Glomerular visceral epithelial cell (primary cell): Measurements from ENCODE around the gene OSBPL9.
"Not testable (repeated sequence)": the region's sequence is repeated elsewhere in the genome, so short reads cannot be mapped to it uniquely, and the experiment has no call there.

Source experiments
- DNase-seq: peaks from one replicate; pipeline ENCODE4 v3.0.0-alpha.2; 2016; ENCODE audit errors: extremely low spot score

The OSBPL9 gene

DNA sequence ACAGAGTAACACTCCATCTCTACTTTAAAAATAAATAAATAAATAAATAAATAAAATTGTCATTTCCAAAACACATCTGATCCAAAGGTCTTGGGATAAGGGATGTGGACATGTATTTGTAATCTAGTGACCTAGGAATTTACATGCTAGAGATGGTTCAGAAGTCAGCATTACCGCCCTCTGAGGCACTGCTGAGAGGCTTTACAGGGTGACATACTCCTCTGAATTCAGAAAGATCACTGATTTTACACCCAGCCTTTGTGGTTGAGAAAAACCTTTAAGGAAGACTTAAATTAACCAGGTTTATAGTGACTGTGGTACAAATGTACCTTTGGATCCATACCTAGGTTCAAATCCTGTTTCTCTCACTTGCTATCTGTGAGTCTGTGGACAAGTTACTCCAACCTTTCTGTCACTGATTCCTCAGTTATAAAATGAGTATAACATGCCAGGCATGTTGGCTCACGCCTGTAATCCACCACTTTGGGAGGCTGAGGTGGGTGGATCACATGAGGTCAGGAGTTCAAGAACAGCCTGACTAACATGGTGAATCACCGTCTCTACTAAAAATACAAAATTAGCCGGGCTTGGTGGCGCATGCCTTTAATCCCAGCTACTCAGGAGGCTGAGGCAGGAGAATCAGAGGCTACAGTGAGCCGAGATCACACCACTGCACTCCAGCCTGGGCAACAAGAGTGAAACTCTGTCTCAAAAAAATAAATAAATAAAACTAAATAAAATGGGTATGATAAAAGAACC is 20.1 kb downstream of the OSBPL9 start:
- peak; percentile 86 for DNase-seq

DNA sequence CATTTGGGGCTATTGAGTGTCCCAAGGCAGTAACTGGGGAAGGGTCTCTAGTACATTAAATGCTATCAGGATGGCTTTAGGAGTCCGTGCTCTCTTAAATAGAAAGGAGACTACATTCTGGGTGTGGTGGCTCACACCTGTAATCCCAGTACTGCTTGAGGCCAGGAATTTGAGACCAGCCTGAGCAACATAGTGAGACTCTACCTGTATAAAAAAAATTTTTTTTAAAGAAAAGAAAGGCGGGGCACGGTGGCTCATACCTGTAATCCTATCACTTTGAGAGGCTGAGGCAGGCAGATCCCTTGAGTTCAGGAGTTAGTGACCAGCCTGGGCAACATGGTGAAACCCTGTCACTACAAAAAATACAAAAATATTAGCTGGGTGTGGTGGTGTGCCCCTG is 21.5 kb downstream of the OSBPL9 start:
- no peak for DNase-seq

DNA sequence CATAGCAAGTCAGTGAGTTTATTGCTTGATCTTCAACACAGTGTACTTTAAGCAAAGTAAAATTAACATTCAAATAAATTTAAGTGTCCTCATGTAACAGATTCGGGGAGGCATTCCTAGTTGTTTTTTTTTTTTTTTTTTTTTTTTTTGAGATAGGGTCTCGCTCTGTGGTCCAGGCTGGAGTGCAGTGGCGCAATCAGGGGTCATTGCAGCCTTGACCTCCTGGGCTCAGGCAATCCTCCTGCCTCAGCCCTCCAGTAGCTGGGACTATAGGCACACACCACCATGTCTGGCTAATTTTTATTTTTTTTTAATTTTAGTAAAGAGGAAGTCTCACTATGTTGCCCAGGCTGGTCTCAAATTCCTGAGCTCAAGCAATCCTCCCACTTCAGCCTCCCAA is 22.8 kb downstream of the OSBPL9 start:
- no peak for DNase-seq

DNA sequence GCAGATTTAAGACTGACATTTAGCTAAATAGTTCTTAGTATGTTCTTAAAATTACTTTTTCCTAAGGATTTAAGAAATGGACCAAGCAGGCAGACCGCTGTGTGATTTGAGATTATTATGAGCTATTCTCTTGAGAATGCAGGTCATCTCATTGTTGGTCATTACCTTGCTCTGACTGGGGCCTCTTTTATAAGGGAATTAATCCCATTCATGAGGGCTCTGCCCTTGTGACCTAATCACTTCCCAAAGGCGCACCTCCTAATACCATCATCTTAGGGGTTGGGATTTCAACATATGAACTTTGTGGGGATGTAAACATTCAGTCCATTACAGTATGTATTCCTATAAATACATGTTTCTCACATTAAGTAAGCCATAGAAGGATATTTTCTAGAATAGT is 24.2 kb downstream of the OSBPL9 start:
- no peak for DNase-seq

DNA sequence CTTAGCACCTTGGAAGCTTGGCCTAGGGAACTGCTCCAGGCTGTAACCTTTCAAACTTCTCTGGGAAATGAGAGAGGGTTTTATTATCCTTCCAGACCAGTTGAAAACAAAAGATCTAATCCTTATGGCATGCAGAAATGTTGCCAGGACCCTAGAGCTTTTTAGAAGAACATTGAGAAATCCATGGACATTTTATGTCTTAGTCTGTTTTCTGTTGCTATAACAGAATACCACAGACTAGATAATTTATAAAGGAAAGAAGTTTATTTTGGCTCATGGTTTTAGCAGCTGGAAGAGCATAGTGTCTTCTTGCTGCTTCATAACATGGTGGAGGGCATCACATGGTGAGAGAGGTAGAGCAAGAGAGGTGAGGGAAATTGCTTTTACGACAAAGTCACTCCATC is 25.8 kb downstream of the OSBPL9 start:
- peak; percentile 78 for DNase-seq

DNA sequence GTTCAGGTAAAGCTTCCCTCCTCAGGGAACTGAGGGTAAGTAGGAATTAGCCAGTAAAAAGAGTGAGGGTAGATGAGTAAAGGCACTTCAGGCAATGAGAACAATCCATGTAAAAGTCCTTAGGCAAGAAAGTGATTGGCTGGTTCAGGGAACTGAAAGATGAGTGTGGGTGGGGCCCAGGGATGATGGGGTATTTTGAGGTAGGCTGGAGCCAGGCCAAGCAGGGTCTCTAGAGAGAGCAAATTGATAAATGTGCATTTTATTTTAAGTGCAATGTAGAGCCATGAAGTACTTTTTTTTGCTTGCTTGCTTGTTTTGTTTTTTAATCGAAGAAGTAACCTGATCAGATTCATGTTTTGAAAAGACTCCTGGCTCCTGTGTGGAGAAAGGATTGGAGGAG is 26.5 kb downstream of the OSBPL9 start:
- no peak for DNase-seq

DNA sequence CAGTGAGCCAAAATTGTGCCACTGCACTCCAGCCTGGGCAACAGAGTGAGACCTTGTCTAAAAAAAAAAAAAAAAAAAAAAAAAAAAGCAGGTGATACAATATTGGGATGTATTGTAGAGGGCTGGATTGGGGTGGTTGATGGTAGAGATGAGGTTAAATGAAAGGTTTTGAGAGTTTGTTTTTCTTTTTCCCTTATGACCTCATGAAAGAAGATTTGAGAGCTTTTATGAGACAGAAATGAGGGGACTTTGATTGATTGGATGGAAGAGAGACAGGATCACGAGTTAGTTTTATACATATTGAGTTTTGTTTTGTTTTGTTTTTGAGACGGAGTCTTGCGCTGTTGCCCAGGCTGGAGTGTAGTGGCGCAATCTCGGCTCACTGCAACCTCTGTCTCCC is 27.1 kb downstream of the OSBPL9 start:
- DNase-seq, result no peak

DNA sequence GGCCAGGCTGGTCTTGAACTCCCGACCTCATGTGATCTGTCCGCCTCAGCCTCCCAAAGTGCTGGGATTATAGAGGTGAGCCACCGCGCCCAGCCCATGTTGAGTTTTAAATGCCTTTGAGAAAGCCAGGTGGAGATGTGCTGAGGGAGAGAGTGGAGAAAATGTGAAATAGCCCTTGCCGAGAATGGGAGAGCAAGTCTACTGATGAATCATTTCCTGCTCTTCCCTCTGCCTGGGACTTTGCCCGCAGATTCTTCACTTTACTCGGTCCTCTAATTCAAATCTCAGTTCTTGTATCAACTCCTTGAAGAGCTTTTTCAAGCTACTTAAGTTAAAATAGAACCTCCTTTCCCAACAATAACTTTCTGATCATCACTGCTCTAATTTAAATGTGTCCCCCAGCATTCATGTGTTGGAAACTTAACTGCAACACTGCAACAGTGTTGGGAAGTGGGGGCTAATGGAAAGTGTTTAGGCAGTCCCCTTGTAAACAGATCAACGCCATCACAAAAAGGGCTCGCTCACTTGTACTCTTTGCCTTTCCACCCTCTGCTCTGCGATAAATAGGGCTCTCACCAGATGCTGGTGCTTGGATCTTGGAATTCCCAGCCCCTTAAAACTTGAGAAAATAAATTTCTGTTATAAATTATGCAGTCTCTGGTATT is 27.8 kb downstream of the OSBPL9 start:
- peak; percentile 77 for DNase-seq

DNA sequence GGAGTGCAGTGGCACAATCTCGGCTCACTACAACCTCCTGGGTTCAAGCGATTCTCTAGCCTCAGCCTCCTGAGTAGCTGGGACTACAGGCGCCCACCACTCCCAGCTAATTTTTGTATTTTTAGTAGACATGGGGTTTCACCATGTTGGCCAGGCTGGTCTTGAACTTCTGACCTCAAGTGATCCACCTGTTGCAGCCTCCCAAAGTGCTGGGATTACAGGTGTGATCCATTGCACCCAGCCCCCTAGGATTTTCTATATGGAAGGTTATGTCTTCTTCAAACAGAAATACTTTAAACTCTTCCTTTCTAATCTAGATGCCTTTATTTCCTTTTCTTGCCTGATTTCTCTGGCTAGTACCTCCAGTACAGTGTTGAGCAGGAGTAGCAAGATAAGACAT is 29.7 kb downstream of the OSBPL9 start:
- DNase-seq, result not testable (repeated sequence)

DNA sequence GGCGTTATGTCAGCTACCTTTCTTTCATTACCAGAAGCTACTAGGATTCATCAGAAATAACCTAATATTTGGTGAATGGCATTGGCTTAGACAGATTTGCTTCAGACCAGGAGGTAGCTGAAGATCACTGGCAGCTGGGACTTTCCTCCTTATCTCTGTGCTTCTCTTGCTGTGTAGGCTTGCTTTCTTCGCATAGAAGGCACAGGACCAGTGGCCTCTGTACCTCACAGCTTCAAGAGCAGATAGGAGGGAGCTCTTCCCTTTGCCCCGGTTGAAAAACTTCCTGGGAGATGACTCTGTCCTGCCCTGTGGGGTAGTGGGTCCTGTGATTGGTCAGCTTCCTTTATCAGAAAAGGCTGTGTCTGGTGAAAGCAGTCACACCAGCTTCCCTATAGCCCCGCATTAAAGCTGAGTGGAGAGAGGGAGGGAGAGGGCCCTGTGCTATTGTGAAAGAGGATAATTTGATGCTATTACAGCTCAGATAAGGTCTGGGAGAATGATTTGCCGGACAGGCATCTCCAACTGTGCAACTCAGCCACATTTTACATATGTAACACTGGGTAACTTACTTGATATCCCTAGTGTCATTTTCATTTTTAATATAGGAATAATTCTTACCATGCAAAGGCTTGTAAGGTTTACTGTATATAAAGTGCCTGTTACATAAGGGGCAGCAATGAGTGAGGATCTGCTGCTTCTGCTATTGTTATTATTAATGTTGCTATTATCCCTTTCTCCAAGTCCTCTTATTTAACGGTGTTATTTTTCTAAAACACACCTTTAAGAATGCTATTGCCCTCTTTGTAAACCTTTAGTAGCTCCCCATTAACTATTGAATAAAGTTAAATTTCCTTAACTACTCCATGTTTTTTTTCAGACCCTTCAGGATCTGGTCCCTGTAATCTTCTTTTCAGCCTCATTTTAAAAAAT is 31.6 kb downstream of the OSBPL9 start:
- peak; percentile 79 for DNase-seq

DNA sequence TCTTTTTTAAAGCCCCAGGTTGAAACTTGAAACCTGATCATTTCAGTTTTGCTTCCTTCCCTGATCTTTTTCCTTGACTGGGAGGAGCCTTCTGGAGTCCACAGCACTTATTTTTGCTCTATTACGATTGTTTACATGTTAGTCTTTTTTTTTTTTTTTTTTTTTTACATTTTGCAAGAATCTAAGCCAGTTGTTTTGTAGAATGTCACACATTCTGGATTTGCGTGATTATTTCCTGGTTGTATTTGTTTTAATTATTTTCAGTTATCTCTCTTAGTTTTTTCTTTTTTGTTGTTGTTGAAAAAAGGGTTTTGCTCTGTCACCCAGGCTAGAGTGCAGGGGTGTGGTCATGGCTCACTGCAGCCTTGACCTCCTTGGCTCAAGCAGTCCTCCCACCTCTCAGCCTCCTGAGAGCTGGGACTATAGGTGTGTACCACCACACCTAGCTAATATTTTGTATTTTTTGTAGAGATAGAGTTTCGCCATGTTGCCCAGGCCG is 32.8 kb downstream of the OSBPL9 start:
- no peak for DNase-seq

DNA sequence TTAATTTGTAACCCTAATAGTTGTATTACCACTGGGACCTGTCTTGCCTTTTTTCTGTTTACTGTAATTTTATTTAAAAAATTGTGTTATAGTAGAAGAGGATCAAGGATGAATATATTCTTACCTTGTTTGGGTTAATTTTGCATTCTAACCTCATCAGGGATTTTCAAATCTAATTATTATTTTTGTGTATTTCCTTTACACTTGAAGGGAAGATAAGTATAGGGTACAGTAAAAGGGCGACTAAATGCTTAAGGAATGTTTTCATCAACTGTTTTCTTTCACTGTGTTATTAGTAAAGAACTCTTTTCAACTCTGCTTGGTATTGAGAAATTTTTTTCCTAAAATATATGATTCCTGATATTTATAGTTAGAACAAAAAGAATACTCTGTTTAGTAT is 33.3 kb downstream of the OSBPL9 start:
- no peak for DNase-seq

DNA sequence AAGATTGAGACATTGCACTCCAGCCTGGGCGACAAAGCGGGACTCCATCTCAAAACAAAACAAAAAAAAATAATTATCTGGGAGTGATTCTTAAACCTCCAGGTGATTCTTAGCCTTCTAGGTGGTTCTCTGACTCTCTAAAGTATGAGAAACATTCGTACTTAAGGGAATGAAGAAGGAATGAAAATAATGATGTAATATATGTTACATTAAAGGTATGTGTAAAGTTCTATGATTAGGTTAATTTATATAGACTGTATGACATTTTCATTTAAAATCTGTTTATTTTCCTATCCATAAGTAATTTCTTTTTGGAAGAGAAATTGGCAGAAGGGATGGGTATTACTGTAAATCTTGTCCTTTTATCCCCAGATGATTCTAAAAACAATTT is 34.7 kb downstream of the OSBPL9 start:
- no peak for DNase-seq

DNA sequence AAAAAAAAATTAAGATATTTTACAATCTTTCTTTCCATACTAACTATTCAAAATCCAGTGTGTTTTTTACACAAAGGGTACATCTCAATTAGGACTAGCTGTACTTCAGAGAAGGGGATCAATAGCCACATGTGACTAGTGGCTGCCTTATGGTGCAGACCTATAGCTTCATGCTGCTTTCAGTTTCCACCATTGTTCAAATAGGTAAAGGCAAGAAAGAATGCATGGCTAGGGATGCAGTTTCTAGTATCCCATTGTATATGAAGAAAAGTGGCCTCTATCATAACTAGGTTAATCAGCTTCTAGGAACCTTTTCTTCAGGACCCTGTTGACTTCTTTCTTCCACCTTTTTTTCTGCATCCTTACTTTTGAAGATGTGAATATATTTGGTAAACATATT is 35.7 kb downstream of the OSBPL9 start:
- no peak for DNase-seq

DNA sequence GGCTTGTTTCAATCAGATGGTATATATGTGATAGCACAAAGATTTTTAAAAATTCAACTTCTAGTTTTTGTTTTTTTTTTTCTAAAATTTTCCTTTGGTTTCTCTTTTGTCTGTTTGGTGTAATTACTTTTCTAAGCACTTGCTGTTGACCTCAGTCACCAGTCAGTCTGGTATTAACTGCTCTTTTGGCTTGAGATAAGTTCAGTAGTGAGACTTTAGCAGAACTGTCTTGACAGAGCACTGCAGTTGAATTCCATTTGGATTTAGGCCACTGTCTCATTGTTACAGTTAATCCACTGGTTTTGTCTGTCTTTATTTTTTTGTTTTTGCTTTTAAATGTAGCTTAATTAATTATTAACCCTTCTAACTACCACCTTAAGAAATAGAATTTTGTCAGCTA is 36.2 kb downstream of the OSBPL9 start:
- no peak for DNase-seq

DNA sequence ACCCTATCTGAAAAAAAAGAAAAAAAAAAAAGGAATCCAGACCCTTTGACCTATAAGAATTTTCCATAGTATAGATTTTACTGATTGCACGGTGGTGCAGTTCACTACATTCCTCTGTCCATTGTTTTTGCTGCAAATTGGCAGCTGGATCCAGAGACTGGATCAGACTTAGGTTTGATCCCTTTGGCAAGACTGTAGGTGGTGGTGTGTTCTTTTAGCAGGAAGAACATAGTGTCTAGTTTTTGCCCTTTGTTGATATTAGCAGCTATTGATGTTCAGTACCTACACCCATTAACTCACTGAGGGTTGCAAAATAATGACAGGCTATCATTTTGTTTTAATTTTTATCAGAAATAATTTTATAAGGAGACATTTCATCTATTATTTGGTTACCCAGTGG is 37.1 kb downstream of the OSBPL9 start:
- DNase-seq, result no peak

DNA sequence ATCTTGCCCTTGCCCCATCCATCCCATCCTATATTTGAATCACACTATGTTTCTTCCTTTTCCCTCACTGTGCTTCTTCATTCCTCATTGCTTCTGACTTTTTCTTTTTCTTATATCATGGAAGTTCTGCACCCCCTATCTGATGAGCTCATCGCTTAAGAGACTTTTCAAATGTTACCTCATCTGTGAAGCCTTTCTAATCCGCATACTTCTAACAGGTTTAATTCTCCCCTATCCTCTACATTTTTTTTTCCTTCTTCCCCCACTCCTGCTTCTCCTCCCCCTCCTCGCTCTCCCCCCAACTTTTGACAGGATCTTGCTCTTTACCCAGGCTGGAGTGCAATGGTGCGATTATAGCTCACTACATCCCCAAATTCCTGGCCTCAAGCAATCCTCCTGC is 39.5 kb downstream of the OSBPL9 start:
- no peak for DNase-seq

DNA sequence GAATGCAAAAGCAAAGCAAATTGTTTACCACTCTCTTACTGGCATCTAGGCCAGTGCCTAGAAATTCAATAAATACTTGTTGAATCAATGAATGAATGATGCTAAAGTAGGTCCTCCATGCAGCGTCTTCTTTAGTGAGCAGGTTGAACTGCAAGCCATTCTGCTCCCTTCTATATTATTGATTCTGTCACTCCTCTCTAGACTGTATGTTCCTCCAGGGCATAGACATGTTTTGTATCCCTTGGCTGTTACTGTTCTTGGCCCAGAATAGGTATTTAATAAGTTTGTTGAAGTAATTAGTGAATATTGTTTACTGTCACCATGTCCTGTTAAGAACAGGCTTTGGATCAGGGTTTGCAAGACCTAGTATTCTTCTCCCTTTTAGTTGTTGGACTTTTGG is 43.7 kb downstream of the OSBPL9 start:
- no peak for DNase-seq

DNA sequence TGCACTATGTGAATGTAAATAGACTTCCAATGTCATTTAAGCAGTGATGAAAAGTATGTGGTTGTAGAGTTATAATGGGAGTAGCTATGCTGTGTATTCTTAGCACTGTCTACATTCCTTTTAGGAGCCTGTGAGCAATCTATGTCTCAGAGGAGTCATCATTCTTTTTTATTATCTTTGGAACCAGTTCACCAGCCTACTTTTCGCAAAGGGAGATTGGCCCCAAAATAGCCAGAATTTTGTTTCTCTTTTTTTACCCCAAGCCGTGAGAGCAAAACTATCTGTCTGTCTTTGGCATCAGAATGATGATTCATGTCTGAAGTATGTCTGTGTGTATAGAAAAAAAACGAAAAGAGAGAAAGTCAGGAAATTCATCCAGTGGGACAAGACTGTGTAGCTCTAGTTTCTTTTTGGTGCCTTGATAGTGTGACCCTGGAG is 44.2 kb downstream of the OSBPL9 start:
- peak; percentile 93 for DNase-seq

DNA sequence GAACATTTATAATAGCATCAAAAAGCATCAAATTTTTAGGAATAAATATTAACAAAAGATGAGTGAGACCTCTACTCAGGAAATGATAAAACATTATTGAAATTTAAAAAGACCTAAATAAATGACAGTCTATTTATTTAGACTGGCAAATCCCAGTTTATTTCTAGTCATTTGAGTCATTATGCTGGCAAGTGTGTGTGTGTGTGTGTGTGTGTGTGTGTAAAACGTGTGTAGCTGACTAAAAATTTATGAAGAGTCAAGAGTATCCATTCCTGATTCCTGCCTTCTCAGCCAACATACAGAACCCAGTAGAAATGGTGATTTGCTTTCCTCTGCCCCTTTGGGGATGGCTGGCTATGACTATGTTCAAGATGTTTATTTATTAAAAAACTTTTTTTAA is 46.2 kb downstream of the OSBPL9 start:
- no peak for DNase-seq

DNA sequence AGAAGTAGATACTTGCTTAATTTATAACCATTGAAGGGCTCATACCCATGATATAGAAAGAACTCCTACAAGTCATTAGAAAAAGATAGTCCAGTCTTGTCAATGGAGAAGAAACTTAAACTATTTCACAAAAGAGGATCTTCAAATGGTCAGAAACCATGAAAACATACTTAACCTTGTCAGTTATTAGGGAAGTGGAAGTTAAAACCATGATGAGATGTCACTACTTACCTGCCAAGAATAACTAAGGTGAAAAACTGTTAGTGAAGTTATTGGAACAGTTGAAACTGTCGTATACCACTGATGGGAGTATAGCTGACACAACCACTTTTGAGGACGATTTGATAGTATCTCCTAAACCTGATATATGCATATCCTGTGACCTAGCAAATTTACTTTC is 46.8 kb downstream of the OSBPL9 start:
- DNase-seq, result no peak
